Tibial nerve (tissue), 4 donors: ENCODE results near the gene NPAT. TPM values are rescaled to one million over a fixed set of nuclear protein-coding genes. Genes with fewer than 3 reads are reported as not detected.
"Not testable (repeated sequence)": the region's sequence is repeated elsewhere in the genome, so short reads cannot be mapped to it uniquely, and the experiment has no call there.

ENCODE experiments used
- DNase-seq, 2 donors: peaks; one replicate each; pipeline ENCODE4 v3.0.0-alpha.2; 2019; ENCODE audit warnings: low spot score in 2 of 2
- H3K27ac ChIP-seq, 4 donors: fragments of 200-600 bp; sonication (generic) in 3 of 4; one replicate each; pipeline ENCODE4 v1.5.1; 2017 to 2019; ENCODE audit warnings: mild to moderate bottlenecking in 1 of 4
- H3K27me3 ChIP-seq, 2 donors: fragments of 200-600 bp; sonication (generic) in 1 of 2; one replicate each; pipeline versions ENCODE4 v1.5.1 to v1.6.0; 2017 to 2019
- H3K36me3 ChIP-seq, 3 donors: fragments of 200-600 bp; sonication (generic); one replicate each; pipeline ENCODE4 v1.5.1; 2018 to 2019
- H3K4me1 ChIP-seq, 4 donors: fragments of 200-600 bp; sonication (generic) in 3 of 4; one replicate each; pipeline ENCODE4 v1.5.1; 2017 to 2019
- H3K4me3 ChIP-seq, 4 donors: fragments of 200-600 bp; sonication (generic) in 3 of 4; one replicate each; pipeline ENCODE4 v1.5.1; 2017 to 2019; ENCODE audit warnings: mild to moderate bottlenecking in 1 of 4, moderate library complexity in 1 of 4
- H3K9me3 ChIP-seq, 4 donors: fragments of 200-600 bp; sonication (generic) in 3 of 4; one replicate each; pipeline ENCODE4 v1.5.1; 2017 to 2019
- EP300 ChIP-seq, 2 donors: sonication (generic); formaldehyde crosslinking; IDR thresholded peaks; one replicate each; pipeline ENCODE4 v1.6.1; 2017; ENCODE audit warnings: antibody characterized with exemption in 2 of 2, mild to moderate bottlenecking in 1 of 2
- POLR2A ChIP-seq, 2 donors: fragments of 450-650 bp; IDR thresholded peaks; one replicate each; pipeline ENCODE4 v1.6.1; 2017; ENCODE audit warnings: antibody characterized with exemption in 2 of 2, mild to moderate bottlenecking in 2 of 2, moderate library complexity in 2 of 2
- WGBS, 2 donors: methylation state at CpG; one replicate each; pipeline ENCODE4 v1.1.5; 2018; 5-methylcytosine and 5-hydroxymethylcytosine counted together
- total RNA-seq, 4 donors: library from RNA; depleted of rRNA; stranded (reverse); fragments of >200 nt; gene quantifications; one replicate each; pipeline ENCODE4 v1.1.0, GENCODE V29; 2016
- TF ChIP-seq, protein P1 (sequence below), 5 experiments: fragments of 200-600 bp in 3 of 5; fragments of 450-650 bp in 2 of 5; sonication (generic) in 3 of 5; IDR thresholded peaks; one replicate each; pipeline ENCODE4 v1.5.1; 2016 to 2019; ENCODE audit warnings: antibody characterized with exemption in 5 of 5, mild to moderate bottlenecking in 3 of 5, moderate library complexity in 2 of 5

NPAT gene
- total RNA-seq, 4 donors from 2014 or later = 12.6 to 16.1 (median 15.3) TPM

- Histone ChIP-seq H3K9me3 (no peaks in the 10 kb centered on the region), H3K27me3 (no peaks in the 10 kb centered on the region), H3K4me3 (no peak overlapping the region), H3K27ac (no peak overlapping the region), H3K4me1 (no peaks in the 10 kb centered on the region), H3K36me3 (peaks cover 0 to 100% (median 18%) of the 10 kb centered on the region in 3 donors)
- TF ChIP-seq POLR2A (IDR thresholded peaks at IDR 0.05) (no peak), EP300 (IDR thresholded peaks at IDR 0.05) (no peak)
- TF ChIP-seq, protein P1, sequence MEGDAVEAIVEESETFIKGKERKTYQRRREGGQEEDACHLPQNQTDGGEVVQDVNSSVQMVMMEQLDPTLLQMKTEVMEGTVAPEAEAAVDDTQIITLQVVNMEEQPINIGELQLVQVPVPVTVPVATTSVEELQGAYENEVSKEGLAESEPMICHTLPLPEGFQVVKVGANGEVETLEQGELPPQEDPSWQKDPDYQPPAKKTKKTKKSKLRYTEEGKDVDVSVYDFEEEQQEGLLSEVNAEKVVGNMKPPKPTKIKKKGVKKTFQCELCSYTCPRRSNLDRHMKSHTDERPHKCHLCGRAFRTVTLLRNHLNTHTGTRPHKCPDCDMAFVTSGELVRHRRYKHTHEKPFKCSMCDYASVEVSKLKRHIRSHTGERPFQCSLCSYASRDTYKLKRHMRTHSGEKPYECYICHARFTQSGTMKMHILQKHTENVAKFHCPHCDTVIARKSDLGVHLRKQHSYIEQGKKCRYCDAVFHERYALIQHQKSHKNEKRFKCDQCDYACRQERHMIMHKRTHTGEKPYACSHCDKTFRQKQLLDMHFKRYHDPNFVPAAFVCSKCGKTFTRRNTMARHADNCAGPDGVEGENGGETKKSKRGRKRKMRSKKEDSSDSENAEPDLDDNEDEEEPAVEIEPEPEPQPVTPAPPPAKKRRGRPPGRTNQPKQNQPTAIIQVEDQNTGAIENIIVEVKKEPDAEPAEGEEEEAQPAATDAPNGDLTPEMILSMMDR (IDR thresholded peaks at IDR 0.05) = no peak
- no peak for DNase-seq
- 90 to 93% methylated on average over 3 of the region's 3 CpGs for WGBS, 2 donors
Measured at GRCh38 chr11:108144615-108145014, 77.8 kb downstream of the NPAT start.

GRCh38 chr11:108142304-108142703 lies 80.1 kb downstream of the NPAT start:
- DNase-seq = no peak
- no peaks in the 10 kb centered on the region for H3K27me3 ChIP-seq
- H3K27ac ChIP-seq = no peak overlapping the region
- H3K36me3 ChIP-seq = peaks cover 0 to 100% (median 23%) of the 10 kb centered on the region in 3 donors
- H3K4me3 ChIP-seq = no peak overlapping the region
- TF ChIP-seq, protein P1 (IDR thresholded peaks at IDR 0.05) = no peak
- no peak for TF ChIP-seq EP300 (IDR thresholded peaks at IDR 0.05)
- no peak for TF ChIP-seq POLR2A (IDR thresholded peaks at IDR 0.05)
- WGBS, 2 donors = 91 to 99% methylated on average over 7 of the region's 7 CpGs
- no peaks in the 10 kb centered on the region for H3K4me1 ChIP-seq
- no peaks in the 10 kb centered on the region for H3K9me3 ChIP-seq

DNA sequence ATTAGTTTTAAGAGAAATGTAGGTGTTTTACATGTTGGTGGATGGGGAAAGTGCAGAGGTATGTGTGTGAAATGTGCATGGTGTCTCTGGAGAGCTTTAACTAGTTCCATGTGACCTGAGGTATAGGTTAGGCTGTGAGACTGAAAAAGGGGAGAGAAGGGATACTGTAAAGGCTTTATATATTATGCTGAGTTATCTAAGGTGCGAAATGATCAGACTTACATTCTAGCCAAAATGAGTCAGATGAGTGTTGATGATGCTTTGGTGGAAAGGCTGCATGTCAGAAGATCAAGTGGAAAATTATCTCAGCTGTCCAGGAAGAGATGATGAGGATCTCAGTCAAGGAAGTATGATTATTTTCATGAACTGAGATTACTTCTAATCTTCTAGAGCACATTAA lies 85.2 kb downstream of the NPAT start:
- peaks cover 0 to 88% (median 42%) of the 10 kb centered on the region in 3 donors for H3K36me3 ChIP-seq
- 89 to 90% methylated on average over 1 of the region's 1 CpG for WGBS, 2 donors

DNA sequence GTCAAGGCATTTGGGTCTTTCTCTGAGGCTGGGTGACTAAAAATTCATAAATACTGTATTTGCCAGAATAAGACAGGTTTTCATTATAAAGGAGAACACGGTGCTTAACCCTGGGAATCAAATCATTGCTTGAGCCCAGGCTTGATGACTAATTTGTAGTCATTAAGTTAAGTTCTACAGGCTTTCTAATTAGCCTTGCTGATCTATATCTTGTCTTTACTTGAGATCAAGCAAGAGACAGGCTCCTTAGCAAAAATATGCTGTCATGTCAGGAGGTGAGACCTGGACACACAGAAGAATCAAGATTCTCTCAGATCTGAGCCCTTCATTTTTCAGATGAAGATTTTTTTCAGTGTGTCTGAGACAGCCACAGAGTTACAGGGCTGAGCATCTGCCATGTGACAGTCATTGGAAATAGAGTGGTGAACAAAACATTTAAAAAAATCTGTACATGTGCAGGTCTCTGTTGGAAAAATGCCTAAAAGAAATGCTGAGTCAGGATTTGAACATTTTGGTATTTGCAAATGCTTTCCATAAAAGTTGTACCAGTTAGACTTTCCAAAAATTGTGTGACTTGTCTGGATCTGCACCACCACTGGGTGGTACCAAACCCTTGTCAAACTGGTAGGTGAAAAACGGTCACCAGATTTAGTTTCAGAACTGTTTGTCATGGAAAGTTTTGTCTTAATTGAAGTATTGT lies 86.4 kb downstream of the NPAT start:
- Histone ChIP-seq H3K4me1 (peaks cover 0 to 17% (median 0%) of the 10 kb centered on the region in 4 donors), H3K36me3 (peaks cover 0 to 76% (median 41%) of the 10 kb centered on the region in 3 donors), H3K27me3 (no peaks in the 10 kb centered on the region), H3K27ac (no peak overlapping the region), H3K9me3 (no peaks in the 10 kb centered on the region), H3K4me3 (no peak overlapping the region)
- DNase-seq = no peak
- TF ChIP-seq, protein P1 (IDR thresholded peaks at IDR 0.05) = no peak
- no peak for TF ChIP-seq EP300 (IDR thresholded peaks at IDR 0.05)
- no peak for TF ChIP-seq POLR2A (IDR thresholded peaks at IDR 0.05)
- WGBS, 2 donors = 64 to 74% methylated on average over 2 of the region's 2 CpGs

More for the DNA sequence above, 85.2 kb downstream of the NPAT start:
- no peak overlapping the region for H3K4me3 ChIP-seq
- no peaks in the 10 kb centered on the region for H3K27me3 ChIP-seq
- no peak for DNase-seq
- peaks cover 0 to 7% (median 0%) of the 10 kb centered on the region in 4 donors for H3K4me1 ChIP-seq
- TF ChIP-seq EP300 (IDR thresholded peaks at IDR 0.05) = no peak
- TF ChIP-seq POLR2A (IDR thresholded peaks at IDR 0.05) = no peak
- TF ChIP-seq, protein P1 (IDR thresholded peaks at IDR 0.05) = no peak
- no peak overlapping the region for H3K27ac ChIP-seq
- H3K9me3 ChIP-seq = no peaks in the 10 kb centered on the region

DNA sequence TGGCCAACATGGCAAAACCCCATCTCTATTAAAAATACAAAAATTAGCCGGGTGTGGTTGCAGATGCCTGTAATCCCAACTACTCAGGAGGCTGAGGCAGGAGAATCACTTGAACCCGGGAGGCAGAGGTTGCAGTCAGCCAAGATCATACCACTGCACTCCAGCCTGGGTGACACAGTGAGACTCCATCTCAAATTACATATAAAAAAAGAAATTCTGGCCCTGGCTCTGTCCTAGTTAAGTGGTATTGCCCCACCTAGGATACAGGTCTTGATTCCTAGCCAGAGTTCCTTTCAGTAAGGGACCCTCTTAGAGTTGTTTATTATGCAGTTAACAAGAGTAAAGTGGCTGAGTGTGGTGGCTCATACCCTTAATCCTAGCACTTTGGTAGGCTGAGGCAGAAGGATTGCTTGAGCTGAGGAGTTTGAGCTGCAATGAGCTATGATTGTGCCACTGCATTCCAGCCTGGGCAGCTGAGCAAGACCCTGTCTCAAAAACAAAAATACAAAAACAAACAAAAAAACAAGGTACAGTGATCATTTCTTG lies 89.4 kb downstream of the NPAT start:
- Histone ChIP-seq H3K36me3 (peaks cover 0 to 59% (median 22%) of the 10 kb centered on the region in 3 donors), H3K4me1 (peaks cover 0 to 25% (median 0%) of the 10 kb centered on the region in 4 donors), H3K27ac (peak overlapping the region in 1 of 4 donors; percentile 2)
- not testable (repeated sequence) for H3K4me3 ChIP-seq, H3K9me3 ChIP-seq, H3K27me3 ChIP-seq, DNase-seq
- WGBS, 2 donors = 97 to 98% methylated on average over 2 of the region's 2 CpGs
